MG63 (cell line): ENCODE data around the gene ACOT11. TPM values are rescaled to one million over a fixed set of nuclear protein-coding genes. Genes with fewer than 3 reads are reported as not detected.
"Not testable (repeated sequence)": the region's sequence is repeated elsewhere in the genome, so short reads cannot be mapped to it uniquely, and the experiment has no call there.

ENCODE experiments used
- DNase-seq: peaks from one replicate; pipeline ENCODE4 v3.0.0-alpha.2; 2020
- H3K27me3 ChIP-seq: fragments of 250-450 bp; sonication (Bioruptor Pico); 2 replicates; pipeline ENCODE4 v1.5.1; 2020; ENCODE audit warnings: mild to moderate bottlenecking, moderate library complexity
- H3K36me3 ChIP-seq: fragments of 250-450 bp; sonication (Bioruptor Pico); 2 replicates; pipeline ENCODE4 v1.5.1; 2020; ENCODE audit warnings: mild to moderate bottlenecking, moderate library complexity
- H3K4me3 ChIP-seq: fragments of 250-450 bp; sonication (Bioruptor Pico); 2 replicates; pipeline ENCODE4 v1.5.1; 2020; ENCODE audit warnings: mild to moderate bottlenecking, moderate library complexity
- H3K9me3 ChIP-seq: fragments of 250-450 bp; sonication (Bioruptor Pico); 2 replicates; pipeline ENCODE4 v1.5.1; 2020; ENCODE audit warnings: mild to moderate bottlenecking, moderate library complexity
- total RNA-seq: library from RNA; depleted of rRNA; stranded (reverse); fragments of >200 nt; shearing (Covaris generic); gene quantifications from 2 replicates; pipeline ENCODE4 v1.2.3, GENCODE V29; 2014; ENCODE audit warnings: low replicate concordance

ACOT11 gene
- total RNA-seq, 1 experiment from 2014 or later: 1.4 TPM

DNA sequence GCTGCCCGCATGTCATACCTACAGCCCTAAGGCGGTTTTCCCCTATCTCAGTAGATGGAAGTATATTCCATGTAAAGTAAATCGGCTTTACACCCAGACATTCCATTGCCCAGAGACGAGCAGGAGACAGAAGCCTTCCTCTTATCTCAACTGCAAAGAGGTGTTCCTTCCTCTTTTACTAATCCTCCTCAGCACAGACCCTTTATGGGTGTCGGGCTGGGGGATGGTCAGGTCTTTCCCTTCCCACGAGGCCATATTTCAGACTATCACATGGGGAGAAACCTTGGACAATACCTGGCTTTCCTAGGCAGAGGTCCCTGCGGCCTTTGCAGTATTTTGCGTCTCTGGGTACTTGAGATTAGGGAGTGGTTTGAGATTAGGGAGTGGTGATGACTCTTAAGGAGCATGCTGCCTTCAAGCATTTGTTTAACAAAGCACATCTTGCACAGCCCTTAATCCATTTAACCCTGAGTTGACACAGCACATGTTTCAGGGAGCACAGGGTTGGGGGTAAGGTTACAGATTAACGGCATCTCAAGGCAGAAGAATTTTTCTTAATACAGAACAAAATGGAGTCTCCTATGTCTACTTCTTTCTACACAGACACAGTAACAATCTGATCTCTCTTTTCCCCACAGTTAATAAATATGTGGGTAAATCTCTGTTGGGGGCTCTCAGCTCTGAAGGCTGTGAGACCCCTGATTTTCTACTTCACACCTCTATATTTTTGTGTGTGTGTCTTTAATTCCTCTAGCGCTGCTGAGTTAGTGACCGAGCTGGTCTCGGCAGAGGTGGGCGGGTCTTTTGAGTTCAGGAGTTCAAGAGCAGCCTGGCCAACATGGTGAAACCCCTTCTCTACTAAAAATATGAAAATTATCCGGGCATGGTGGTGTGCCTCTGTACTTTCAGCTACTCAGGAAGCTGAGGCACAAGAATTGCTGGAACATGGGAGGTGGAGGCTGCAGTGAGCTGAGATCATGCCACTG lies 88.7 kb downstream of the ACOT11 start:
- H3K36me3 ChIP-seq, H3K4me3 ChIP-seq, H3K9me3 ChIP-seq, DNase-seq, H3K27me3 ChIP-seq: not testable (repeated sequence)

DNA sequence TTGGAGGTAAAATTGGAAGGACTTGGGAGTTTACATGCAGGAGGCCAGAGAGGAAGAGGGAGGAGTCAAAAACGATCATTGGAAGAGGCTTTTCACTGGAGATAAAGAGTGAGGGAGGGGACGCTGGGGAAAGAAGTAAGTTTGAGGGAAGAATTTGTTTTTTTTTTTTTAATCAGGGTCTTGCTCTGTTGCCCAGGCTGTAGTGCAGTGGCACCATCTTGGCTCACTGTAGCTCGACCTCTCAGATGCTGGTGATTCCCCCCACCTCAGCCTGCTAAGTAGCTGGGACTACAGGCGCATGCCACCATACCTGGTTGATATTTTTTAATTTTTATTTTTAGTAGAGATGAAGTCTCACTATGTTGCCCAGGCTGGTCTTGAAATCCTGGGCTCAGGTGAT lies 92.3 kb downstream of the ACOT11 start:
- Histone ChIP-seq H3K36me3 (no peaks in the 10 kb centered on the region), H3K9me3 (peaks cover 7% of the 10 kb centered on the region), H3K4me3 (no peak overlapping the region), H3K27me3 (no peaks in the 10 kb centered on the region)
- DNase-seq: no peak

DNA sequence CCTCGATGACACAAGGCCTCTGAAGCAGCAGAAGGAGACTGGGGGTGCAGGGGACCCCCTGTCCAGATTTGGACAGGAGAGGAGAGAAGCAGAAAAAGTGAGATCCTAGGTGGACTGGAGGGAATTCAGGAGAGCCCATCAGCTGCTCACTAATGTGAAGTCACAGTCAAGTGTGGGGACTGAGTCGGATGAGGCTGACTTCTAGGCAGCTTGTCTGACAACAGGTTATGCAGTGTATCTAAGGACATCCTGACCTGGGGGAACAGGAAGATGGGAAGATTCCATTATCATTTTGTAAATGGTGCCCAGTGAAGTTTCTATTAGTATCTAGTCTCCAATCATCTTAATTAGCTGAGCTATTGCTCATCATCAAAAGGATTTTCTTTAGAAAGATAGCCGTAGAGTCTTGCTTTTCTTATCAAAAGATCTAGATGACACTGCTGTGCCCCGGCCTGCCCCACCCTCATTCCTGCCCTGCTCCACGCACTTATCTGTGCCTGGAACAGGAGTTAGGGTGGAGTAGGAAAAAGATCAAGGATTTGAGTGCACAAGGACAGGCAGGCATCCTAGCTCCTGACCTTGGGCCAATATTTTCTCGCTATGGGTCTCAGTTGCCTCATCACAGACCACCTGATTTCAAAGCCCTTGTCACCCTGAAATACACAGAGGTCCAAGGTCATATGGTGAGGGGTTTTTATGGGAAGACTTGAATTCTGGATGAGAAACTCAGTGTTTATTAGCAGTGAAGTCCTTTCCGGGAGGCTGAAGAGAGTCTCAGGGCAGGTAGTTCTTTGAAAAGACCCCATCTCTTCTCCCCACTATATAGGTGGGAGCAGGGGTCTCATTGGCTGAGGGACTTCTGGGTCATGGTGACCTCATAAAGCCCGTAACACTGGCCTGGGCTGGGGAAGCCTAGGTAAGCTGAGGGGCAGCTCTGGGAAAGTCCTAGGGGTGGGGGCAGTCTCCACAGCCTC lies 93.1 kb downstream of the ACOT11 start, which contains the start of gene MROH7:
Gene MROH7 (plus strand): TSS at position 924 of the 974 bp plus-strand sequence. CDS start 11,141 bp downstream, outside the sequence.
- no peak for DNase-seq
- Histone ChIP-seq H3K9me3 (peaks cover 7% of the 10 kb centered on the region), H3K27me3 (no peaks in the 10 kb centered on the region), H3K36me3 (no peaks in the 10 kb centered on the region), H3K4me3 (no peak within 1 kb of the TSS)

GRCh38 chr1:54643736-54644135 lies 95.7 kb downstream of the ACOT11 start:
- DNase-seq: no peak

DNA sequence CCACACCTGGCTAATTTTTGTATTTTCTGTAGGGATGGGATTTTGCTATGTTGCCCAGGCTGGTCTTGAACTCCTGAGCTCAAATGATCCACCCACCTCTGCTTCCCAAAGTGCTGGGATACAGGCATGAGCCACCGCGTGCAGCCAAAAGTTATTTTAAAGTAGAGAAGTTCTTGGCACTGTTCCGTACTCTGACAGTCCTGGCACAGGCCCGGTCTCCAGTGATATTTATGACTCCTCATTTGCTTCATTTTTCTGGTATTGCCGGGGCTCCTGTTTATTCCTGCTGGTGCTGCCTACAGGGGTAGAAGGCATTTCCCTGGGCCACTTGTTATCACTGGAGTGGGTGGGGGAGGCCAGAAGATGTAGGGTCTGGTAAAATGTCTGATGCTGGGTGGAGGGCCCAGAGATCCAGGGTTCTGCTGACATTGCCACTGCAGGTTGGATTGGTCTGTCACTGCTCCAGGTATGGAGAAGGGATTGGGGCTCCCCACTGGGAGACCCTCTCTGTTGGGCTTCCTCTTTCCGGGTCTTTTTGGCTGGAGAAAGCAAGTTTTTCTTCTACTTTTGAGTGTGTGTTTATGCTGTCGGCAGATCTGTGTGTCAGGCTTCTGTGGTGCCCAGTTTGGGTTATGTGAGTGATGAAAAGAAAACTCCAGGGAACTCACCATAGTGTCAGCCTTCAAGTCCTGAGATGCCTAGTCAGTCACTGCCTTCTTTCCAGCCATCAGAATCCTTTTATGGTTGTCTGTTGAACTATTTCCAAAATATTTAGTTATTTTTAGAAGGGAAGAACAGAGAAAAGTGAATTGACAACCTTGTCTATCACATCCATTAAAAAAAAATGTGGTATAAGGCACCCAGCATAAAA lies 98.0 kb downstream of the ACOT11 start:
- no peaks in the 10 kb centered on the region for H3K27me3 ChIP-seq
- H3K4me3 ChIP-seq: no peak overlapping the region
- H3K36me3 ChIP-seq: no peaks in the 10 kb centered on the region
- peak; percentile 55 for DNase-seq
- H3K9me3 ChIP-seq: peaks cover 7% of the 10 kb centered on the region

More at GRCh38 chr1:54643736-54644135, 95.7 kb downstream of the ACOT11 start:
- no peaks in the 10 kb centered on the region for H3K27me3 ChIP-seq
- no peak overlapping the region for H3K4me3 ChIP-seq
- H3K36me3 ChIP-seq: no peaks in the 10 kb centered on the region
- peaks cover 7% of the 10 kb centered on the region for H3K9me3 ChIP-seq

DNA sequence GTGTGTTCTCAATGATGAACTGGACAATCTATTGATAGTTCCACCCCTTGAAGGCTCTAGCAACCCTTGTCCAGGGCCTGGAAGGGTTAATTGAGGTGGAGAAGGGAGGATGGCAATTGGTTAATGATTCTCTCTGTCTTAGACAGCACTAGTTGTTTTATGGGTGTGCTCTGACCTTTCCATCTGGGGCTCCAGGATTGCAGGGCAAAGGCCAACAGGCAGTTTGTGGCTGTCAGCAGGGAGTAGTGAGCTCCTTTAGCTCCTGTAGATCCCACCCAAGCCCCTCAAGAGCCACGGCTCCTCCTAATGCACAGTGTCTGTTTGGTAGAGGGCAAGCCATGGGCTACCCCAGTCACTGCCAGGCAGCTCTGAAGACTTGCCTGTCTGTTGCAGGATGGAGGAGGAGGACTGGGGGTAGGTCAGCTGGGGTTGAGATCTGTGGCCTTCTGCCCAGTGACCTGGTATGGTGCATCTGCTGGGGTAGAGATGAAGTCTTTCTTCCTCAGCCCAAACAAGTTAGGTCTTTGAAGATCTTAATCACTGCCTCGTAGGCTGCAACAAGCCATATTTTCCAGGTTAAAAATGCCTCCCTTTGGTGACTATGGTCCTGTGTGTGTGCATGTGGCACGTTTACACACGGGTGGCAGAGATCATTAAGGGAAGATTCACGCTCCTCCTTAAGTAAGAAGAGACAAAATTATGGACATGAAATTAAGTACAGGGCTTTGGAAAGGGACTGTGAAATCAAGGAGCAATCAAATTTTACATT lies 101.3 kb downstream of the ACOT11 start:
- Histone ChIP-seq H3K4me3 (no peak overlapping the region), H3K36me3 (no peaks in the 10 kb centered on the region), H3K9me3 (no peaks in the 10 kb centered on the region), H3K27me3 (no peaks in the 10 kb centered on the region)
- DNase-seq: no peak

DNA sequence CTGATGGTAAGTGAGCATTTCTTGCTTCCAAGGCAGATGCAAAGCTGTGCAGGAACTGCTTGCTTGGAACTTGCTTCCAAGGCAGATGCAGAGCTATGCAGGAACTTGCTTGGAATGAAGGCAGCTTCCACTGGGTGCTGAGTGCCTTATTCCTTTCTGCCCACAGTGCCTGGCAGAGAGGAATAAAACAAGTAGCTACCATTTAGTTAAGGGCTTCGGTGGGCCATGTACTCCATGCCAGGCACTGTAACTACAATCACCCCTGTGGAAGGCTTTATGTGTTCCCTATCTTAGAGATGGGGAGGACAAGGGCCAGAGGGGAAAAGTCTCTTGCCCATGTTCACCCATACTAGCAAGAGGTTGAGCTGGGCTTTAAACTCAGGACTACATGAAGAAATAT lies 101.9 kb downstream of the ACOT11 start:
- Histone ChIP-seq H3K9me3 (no peaks in the 10 kb centered on the region), H3K27me3 (no peaks in the 10 kb centered on the region), H3K36me3 (no peaks in the 10 kb centered on the region), H3K4me3 (no peak overlapping the region)
- no peak for DNase-seq

DNA sequence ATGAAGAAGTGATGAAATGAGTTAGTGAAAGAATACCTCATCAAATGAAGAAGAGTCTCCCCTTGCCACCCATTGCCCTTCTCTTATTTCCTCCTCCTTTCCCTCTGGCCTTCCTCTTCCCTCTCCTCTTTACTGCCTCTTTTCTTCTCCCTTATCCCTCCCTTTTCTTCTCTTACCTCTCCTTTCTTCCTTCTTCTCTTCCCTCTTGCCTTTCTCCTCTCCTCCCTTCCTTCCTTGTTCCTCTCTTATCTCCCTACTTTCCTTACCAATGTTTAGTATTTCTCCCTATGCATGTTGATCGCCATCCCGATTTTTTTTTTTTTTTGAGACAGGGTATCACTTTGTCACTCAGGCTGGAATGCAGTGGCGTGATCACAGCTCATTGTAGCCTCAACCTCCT lies 102.4 kb downstream of the ACOT11 start:
- no peaks in the 10 kb centered on the region for H3K36me3 ChIP-seq
- no peaks in the 10 kb centered on the region for H3K9me3 ChIP-seq
- H3K27me3 ChIP-seq: no peaks in the 10 kb centered on the region
- no peak for DNase-seq
- H3K4me3 ChIP-seq: no peak overlapping the region

GRCh38 chr1:54651608-54652007 lies 103.6 kb downstream of the ACOT11 start:
- H3K9me3 ChIP-seq: no peaks in the 10 kb centered on the region
- DNase-seq: no peak
- no peaks in the 10 kb centered on the region for H3K36me3 ChIP-seq
- no peaks in the 10 kb centered on the region for H3K27me3 ChIP-seq
- no peak overlapping the region for H3K4me3 ChIP-seq

GRCh38 chr1:54652168-54652567 lies 104.1 kb downstream of the ACOT11 start:
- Histone ChIP-seq H3K36me3 (no peaks in the 10 kb centered on the region), H3K9me3 (no peaks in the 10 kb centered on the region), H3K4me3 (no peak overlapping the region), H3K27me3 (no peaks in the 10 kb centered on the region)
- DNase-seq: no peak

GRCh38 chr1:54653036-54653435 lies 105.0 kb downstream of the ACOT11 start:
- Histone ChIP-seq H3K9me3 (peaks cover 2% of the 10 kb centered on the region), H3K4me3 (no peak overlapping the region), H3K27me3 (no peaks in the 10 kb centered on the region), H3K36me3 (no peaks in the 10 kb centered on the region)
- DNase-seq: no peak

GRCh38 chr1:54658164-54658913 lies 110.3 kb downstream of the ACOT11 start:
- H3K4me3 ChIP-seq: no peak overlapping the region
- no peaks in the 10 kb centered on the region for H3K36me3 ChIP-seq
- DNase-seq: no peak
- peaks cover 7% of the 10 kb centered on the region for H3K9me3 ChIP-seq
- H3K27me3 ChIP-seq: no peaks in the 10 kb centered on the region
